Measurements from ENCODE around the gene GALNT13. TPM values are rescaled to one million over a fixed set of nuclear protein-coding genes. Genes with fewer than 3 reads are reported as not detected.

The GALNT13 gene
- total RNA-seq, 3 donors from 2014 or later = 0.33 to 17.3 (median 0.44) TPM

DNA sequence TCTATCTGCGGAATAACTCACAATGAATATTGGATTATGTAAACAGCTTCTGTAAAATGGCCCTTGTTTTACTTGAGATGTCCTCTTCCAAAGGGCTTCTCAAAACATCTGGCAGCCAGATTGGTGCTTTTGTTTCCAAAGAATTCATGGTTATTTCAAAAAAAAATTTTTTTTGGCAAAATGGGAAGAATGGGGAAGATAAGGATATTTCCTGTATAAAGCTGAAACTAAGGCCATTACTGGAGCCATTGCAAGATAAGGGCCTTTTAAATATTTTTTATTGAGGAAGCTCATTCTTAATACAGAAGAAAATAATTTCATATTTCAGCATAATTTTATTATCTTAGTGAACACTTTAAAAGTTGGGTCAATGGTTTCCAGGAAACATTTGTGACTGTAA is 259.1 kb downstream of the GALNT13 start:
- intact Hi-C loops (cut with DNase I; ENCODE audit: low total_unique reads) = no loop called here
- Histone ChIP-seq H3K9me3 (no peaks in the 10 kb centered on the region), H3K36me3 (no peaks in the 10 kb centered on the region), H3K27ac (no peak overlapping the region), H3K4me1 (no peaks in the 10 kb centered on the region), H3K4me3 (no peak overlapping the region), H3K27me3 (no peaks in the 10 kb centered on the region)
- no peak for TF ChIP-seq POLR2A (IDR thresholded peaks at IDR 0.05)
- TF ChIP-seq POLR2AphosphoS5 (IDR thresholded peaks at IDR 0.05) = no peak
- TF ChIP-seq, protein P1, sequence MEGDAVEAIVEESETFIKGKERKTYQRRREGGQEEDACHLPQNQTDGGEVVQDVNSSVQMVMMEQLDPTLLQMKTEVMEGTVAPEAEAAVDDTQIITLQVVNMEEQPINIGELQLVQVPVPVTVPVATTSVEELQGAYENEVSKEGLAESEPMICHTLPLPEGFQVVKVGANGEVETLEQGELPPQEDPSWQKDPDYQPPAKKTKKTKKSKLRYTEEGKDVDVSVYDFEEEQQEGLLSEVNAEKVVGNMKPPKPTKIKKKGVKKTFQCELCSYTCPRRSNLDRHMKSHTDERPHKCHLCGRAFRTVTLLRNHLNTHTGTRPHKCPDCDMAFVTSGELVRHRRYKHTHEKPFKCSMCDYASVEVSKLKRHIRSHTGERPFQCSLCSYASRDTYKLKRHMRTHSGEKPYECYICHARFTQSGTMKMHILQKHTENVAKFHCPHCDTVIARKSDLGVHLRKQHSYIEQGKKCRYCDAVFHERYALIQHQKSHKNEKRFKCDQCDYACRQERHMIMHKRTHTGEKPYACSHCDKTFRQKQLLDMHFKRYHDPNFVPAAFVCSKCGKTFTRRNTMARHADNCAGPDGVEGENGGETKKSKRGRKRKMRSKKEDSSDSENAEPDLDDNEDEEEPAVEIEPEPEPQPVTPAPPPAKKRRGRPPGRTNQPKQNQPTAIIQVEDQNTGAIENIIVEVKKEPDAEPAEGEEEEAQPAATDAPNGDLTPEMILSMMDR (IDR thresholded peaks at IDR 0.05) = no peak
- no peak for DNase-seq (ENCODE audit: low spot score in 2 of 2)

DNA sequence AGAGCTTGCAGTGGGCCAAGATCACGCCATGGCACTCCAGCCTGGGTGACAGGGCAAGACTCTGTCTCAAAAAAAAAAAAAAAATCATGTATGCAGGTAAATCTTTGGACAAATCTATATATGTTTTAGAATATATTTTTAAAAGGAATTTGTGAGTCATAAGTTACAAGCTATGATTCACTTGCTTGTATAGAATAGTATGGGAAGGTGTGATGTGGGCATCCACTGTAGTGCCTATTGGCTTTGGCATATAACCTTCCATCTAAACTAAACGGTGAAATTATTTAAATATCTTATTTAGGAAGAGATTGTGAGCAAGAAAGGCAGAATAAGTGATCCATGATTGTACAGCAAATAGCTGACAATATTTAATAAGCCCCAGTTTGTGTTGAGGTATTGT is 261.1 kb downstream of the GALNT13 start:
- H3K9me3 ChIP-seq = no peaks in the 10 kb centered on the region
- no peaks in the 10 kb centered on the region for H3K36me3 ChIP-seq
- H3K27me3 ChIP-seq = no peaks in the 10 kb centered on the region
- no peak overlapping the region for H3K27ac ChIP-seq
- no peak overlapping the region for H3K4me3 ChIP-seq
- H3K4me1 ChIP-seq = no peaks in the 10 kb centered on the region
- DNase-seq (ENCODE audit: low spot score in 2 of 2) = no peak
- intact Hi-C loops (cut with DNase I; ENCODE audit: low total_unique reads) = no loop called here
- TF ChIP-seq POLR2AphosphoS5 (IDR thresholded peaks at IDR 0.05) = no peak

DNA sequence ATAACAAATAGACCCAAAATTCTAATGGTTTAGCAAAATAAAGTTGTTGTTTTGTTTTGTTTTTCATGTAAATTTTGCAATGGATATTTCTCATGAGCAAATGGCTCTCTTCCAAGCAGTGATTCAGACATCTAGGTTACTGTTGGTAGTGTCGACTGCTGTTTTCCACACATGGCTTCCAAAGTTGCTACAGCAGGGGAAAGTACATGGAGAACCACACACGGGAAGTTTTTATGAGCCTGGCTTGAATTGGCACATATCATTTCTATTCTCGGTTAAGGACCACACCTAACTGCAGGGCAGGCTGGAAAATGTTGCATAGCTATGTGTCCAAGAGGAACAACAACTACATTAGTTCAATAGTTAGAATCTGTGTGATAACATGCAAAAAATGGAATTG is 262.1 kb downstream of the GALNT13 start:
- TF ChIP-seq, protein P1 (IDR thresholded peaks at IDR 0.05) = no peak
- no peak for TF ChIP-seq POLR2A (IDR thresholded peaks at IDR 0.05)
- TF ChIP-seq POLR2AphosphoS5 (IDR thresholded peaks at IDR 0.05) = no peak
- no peaks in the 10 kb centered on the region for H3K4me1 ChIP-seq
- intact Hi-C loops (cut with DNase I; ENCODE audit: low total_unique reads) = no loop called here
- DNase-seq (ENCODE audit: low spot score in 2 of 2) = no peak
- H3K36me3 ChIP-seq = no peaks in the 10 kb centered on the region
- H3K27ac ChIP-seq = no peak overlapping the region
- no peaks in the 10 kb centered on the region for H3K9me3 ChIP-seq
- H3K27me3 ChIP-seq = no peaks in the 10 kb centered on the region
- no peak overlapping the region for H3K4me3 ChIP-seq

DNA sequence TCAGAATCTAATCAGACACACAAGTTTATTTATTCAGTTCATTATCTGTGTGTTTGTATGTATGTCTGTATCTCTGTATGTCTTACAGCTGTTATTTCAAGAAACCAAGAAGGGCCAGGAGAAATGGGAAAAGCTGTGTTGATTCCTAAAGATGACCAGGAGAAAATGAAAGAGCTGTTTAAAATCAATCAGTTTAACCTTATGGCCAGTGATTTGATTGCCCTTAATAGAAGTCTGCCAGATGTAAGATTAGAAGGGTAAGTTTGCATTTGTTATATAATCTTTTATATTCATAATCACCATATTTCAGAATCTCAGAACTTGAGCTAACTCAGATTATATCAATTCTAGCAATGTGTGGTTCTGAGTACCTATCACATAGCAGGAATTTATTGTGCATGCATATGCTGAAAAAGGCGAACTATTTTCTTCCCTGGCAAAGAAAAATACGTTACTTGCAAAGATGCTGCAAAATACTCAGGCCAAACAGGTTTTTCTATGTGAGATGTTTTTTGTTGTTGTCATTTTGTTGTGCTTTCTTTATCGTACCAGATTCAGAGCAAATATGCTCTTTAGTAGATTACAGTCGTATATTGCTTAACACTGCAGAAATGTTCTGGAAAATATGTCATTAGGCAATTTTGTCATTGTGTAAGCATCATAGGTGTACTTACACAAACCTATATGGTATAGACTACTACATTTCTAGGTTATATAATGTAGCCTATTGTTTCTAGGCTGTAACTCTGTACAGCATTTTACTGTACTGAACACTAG is 268.7 kb downstream of the GALNT13 start:
- no peaks in the 10 kb centered on the region for H3K4me1 ChIP-seq
- no peak for DNase-seq (ENCODE audit: low spot score in 2 of 2)
- no peak overlapping the region for H3K27ac ChIP-seq
- H3K36me3 ChIP-seq = no peaks in the 10 kb centered on the region
- H3K4me3 ChIP-seq = no peak overlapping the region
- intact Hi-C loops (cut with DNase I; ENCODE audit: low total_unique reads) = no loop called here
- H3K9me3 ChIP-seq = no peaks in the 10 kb centered on the region
- H3K27me3 ChIP-seq = no peaks in the 10 kb centered on the region
- TF ChIP-seq, protein P1 (IDR thresholded peaks at IDR 0.05) = no peak
- TF ChIP-seq POLR2AphosphoS5 (IDR thresholded peaks at IDR 0.05) (no peak), POLR2A (IDR thresholded peaks at IDR 0.05) (no peak)

DNA sequence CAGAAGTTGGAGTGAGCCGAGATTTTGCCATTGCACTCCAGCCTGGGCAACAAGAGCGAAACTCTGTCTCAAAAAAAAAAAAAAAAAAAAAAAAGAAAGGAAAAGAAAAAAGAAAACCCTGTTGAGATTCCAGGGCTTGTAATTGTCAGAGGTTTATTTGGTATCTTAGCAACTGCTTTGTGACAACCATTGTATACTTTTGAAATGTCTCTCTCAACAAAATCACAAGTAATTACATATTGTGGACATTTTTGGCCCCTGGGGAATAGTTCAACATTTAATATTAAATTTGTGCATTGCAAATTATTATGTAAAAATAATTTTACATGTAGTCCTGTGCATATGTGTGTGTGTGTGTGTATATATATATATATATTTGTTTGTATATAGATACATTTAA is 270.8 kb downstream of the GALNT13 start:
- Histone ChIP-seq H3K36me3 (no peaks in the 10 kb centered on the region), H3K4me3 (no peak overlapping the region), H3K27me3 (no peaks in the 10 kb centered on the region), H3K27ac (no peak overlapping the region), H3K9me3 (no peaks in the 10 kb centered on the region), H3K4me1 (no peaks in the 10 kb centered on the region)
- intact Hi-C loops (cut with DNase I; ENCODE audit: low total_unique reads) = no loop called here
- no peak for DNase-seq (ENCODE audit: low spot score in 2 of 2)
- TF ChIP-seq POLR2AphosphoS5 (IDR thresholded peaks at IDR 0.05) (no peak), POLR2A (IDR thresholded peaks at IDR 0.05) (no peak)
- TF ChIP-seq, protein P1 (IDR thresholded peaks at IDR 0.05) = no peak

Measured in breast epithelium (tissue), 4 donors.